Measurements from ENCODE around the gene MYORG. TPM values are rescaled to one million over a fixed set of nuclear protein-coding genes. Genes with fewer than 3 reads are reported as not detected.

MYORG gene
- total RNA-seq, 1 donor from 2014 or later = 4.4 TPM

GRCh38 chr9:34334337-34334824, 42.3 kb downstream of the MYORG start:
- Histone ChIP-seq H3K27ac (no peak overlapping the region), H3K4me1 (peaks cover 20% of the 10 kb centered on the region), H3K9me3 (no peaks in the 10 kb centered on the region), H3K36me3 (peaks cover 0 to 9% of the 10 kb centered on the region in 2 donors), H3K27me3 (no peaks in the 10 kb centered on the region), H3K4me3 (no peak overlapping the region)
- intact Hi-C loops (cut with DNase I) = no loop called here
- TF ChIP-seq POLR2A (IDR thresholded peaks at IDR 0.05) (no peak), POLR2AphosphoS5 (IDR thresholded peaks at IDR 0.05; ENCODE audit: insufficient read depth in 1 of 2, low read depth in 1 of 2) (no peak), CTCF (IDR thresholded peaks at IDR 0.05) (no peak)
- no peak for DNase-seq (ENCODE audit: extremely low spot score in 2 of 2)

GRCh38 chr9:34333836-34334235, 42.9 kb downstream of the MYORG start:
- Histone ChIP-seq H3K4me1 (peaks cover 20% of the 10 kb centered on the region), H3K27me3 (no peaks in the 10 kb centered on the region), H3K4me3 (no peak overlapping the region), H3K9me3 (no peaks in the 10 kb centered on the region), H3K27ac (no peak overlapping the region), H3K36me3 (peaks cover 0 to 4% of the 10 kb centered on the region in 2 donors)
- TF ChIP-seq POLR2AphosphoS5 (IDR thresholded peaks at IDR 0.05; ENCODE audit: insufficient read depth in 1 of 2, low read depth in 1 of 2) (no peak), CTCF (IDR thresholded peaks at IDR 0.05) (no peak), POLR2A (IDR thresholded peaks at IDR 0.05) (no peak)
- DNase-seq (ENCODE audit: extremely low spot score in 2 of 2) = no peak
- intact Hi-C loops (cut with DNase I) = no loop called here

DNA sequence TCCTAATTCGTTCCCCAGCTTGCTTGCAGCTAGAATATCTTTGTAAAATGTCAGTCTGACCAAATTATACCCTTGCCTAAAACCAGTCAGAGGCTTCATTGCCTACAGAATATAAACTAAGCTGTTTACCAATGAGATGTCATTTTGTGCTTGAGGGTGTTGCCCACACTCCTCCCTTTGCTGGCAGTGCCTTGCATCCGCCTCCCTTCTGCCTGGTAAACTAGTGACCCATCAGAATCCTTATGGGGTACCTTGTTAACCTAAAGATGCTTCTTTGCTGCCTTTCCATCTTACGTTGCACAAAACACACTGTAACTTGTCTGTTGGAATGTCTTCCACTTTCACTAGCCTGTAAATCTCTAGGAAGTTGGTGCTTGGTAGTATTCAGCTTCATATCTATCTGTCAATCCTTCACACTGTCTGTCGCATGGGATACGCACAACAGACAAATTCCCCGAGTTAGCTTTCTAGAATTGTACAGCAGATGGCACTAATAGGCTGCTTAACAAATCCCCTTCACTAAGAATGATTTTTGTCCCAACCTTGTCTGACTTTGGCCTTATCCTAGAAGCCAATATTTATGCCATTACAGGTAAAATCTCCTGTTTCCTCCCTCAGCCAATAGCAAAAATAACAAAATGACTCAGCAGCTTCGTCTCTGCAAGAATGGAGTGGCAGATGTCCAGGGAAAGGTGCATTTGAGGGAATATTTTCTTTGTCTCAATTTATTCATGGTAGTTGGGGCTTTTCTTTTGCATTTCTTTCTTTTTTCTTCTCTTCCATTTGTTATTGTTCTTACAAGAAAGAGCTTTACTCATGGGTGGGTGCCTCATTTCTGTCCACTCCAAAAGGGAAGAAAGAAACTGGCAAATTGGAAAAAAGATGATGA, 44.4 kb downstream of the MYORG start:
- intact Hi-C loops (cut with DNase I) = no loop called here
- Histone ChIP-seq H3K27me3 (no peaks in the 10 kb centered on the region), H3K9me3 (no peaks in the 10 kb centered on the region), H3K4me1 (peaks cover 29% of the 10 kb centered on the region), H3K4me3 (no peak overlapping the region), H3K36me3 (no peaks in the 10 kb centered on the region), H3K27ac (no peak overlapping the region)
- TF ChIP-seq CTCF (IDR thresholded peaks at IDR 0.05) (peak in 1 of 3 experiments; percentile 33), POLR2A (IDR thresholded peaks at IDR 0.05) (no peak)
- no peak for DNase-seq (ENCODE audit: extremely low spot score in 2 of 2)

DNA sequence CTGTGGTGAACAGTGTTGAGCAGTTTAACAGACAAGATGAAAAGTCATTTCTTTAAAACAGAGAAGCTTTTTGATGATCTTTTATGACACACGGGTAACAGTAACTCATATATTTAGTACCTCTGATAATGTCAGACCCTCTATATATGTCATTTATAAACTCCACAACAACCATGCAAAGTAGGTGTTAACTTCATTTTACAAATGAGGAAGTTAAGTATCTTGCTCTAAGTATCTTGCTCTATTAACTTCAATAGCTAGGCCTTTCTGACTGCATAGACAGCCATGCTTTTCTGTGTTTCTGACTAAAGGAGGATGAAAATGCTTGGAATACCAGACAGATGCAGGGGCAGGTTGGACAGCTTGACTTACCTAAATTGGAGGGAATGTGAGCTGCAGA, 45.5 kb downstream of the MYORG start:
- Histone ChIP-seq H3K4me1 (peaks cover 29% of the 10 kb centered on the region), H3K27me3 (no peaks in the 10 kb centered on the region)
- intact Hi-C loops (cut with DNase I) = no loop called here

More for the DNA sequence above, 45.5 kb downstream of the MYORG start:
- no peaks in the 10 kb centered on the region for H3K9me3 ChIP-seq
- H3K36me3 ChIP-seq = no peaks in the 10 kb centered on the region
- H3K27ac ChIP-seq = no peak overlapping the region
- H3K4me3 ChIP-seq = no peak overlapping the region
- TF ChIP-seq CTCF (IDR thresholded peaks at IDR 0.05) (no peak), POLR2AphosphoS5 (IDR thresholded peaks at IDR 0.05; ENCODE audit: insufficient read depth in 1 of 2, low read depth in 1 of 2) (no peak), POLR2A (IDR thresholded peaks at IDR 0.05) (no peak)
- DNase-seq (ENCODE audit: extremely low spot score in 2 of 2) = no peak

All from vagina (tissue), 2 donors.